Endothelial cell of umbilical vein (primary cell): Measurements from ENCODE around the gene EXD2.

Source experiments
- EZH2 ChIP-seq: IDR thresholded peaks from 2 replicates; pipeline ENCODE4 v1.6.1; 2012; ENCODE audit warnings: borderline replicate concordance, low read depth, mild to moderate bottlenecking, moderate library complexity, low read length, inconsistent platforms; ENCODE audit not compliant: severe bottlenecking
- FOS ChIP-seq: IDR thresholded peaks from 2 replicates; pipeline ENCODE4 v1.6.1; 2011; ENCODE audit warnings: mild to moderate bottlenecking, low read length, moderate library complexity, borderline replicate concordance; ENCODE audit not compliant: insufficient read depth
- GATA2 ChIP-seq: IDR thresholded peaks from 2 replicates; pipeline ENCODE4 v1.7.0; 2011; ENCODE audit warnings: low read depth, mild to moderate bottlenecking, moderate library complexity, mixed read lengths, low read length; ENCODE audit not compliant: insufficient read length, insufficient read depth
- JUN ChIP-seq: IDR thresholded peaks from 2 replicates; pipeline ENCODE4 v1.6.1; 2011; ENCODE audit warnings: borderline replicate concordance, low read depth; ENCODE audit not compliant: insufficient read length, insufficient read depth
- POLR2A ChIP-seq: IDR thresholded peaks from 2 replicates; pipeline ENCODE4 v1.6.1; 2012; ENCODE audit warnings: low read depth, mild to moderate bottlenecking, control low read depth, low read length
- POLR2AphosphoS5 ChIP-seq: IDR thresholded peaks from 2 replicates; pipeline ENCODE4 v1.6.1; 2012; ENCODE audit warnings: low read depth, mild to moderate bottlenecking, control low read depth, low read length, moderate library complexity; ENCODE audit not compliant: insufficient read depth
- TF ChIP-seq, protein P1 (sequence below), 2 donors: IDR thresholded peaks; 1 replicate in 1 of 2; 2 replicates in 1 of 2; pipeline ENCODE4 v1.5.1; 2011; ENCODE audit warnings: low read length in 2 of 2, mild to moderate bottlenecking in 2 of 2, moderate library complexity in 2 of 2, control low read depth in 1 of 2, inconsistent platforms in 1 of 2, low read depth in 1 of 2; ENCODE audit not compliant: insufficient read depth in 1 of 2; ENCODE audit errors: extremely low read depth in 1 of 2
- TF ChIP-seq, protein P2 (sequence below): IDR thresholded peaks from 2 replicates; pipeline ENCODE4 v1.6.1; 2011; ENCODE audit not compliant: insufficient read depth, insufficient read length

DNA sequence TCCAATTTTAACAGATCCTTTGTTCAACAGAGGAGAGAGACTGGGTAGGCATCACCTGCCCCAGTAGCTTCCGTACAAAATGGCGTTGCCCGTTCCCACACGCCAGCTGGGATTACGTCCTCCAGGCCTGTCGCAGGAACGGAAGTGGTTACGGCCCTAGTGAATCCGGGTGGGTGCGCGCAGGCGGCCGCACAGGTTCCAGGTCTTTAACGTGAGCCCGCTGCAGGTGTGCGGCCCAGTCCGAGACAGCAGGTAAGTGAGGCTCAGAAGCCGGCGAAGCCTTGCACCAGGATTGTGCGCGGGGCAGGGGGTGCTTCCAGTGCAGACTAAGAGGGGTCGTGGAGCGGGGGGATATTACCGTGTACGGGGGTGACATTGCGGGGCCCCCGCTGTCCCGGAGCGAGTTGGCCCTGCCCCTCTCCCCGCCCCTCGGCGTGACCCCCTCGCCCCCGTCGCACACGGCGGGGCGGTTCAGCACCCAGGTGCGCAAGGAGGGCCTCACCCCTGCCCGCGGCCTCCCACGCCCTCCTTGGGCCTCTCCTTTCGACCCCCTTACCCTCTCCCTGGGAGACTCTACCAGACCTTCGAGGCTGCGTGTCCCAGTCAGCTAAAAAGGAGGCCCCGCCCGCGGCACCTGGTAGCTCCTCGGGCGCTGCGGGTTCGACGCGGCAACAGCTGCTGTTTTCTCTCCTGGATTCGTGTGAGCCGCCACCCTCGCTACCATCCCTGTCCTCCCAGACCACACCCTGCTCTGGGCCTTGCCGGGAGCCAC, at the start of gene EXD2:
- TF ChIP-seq POLR2A = no peak
- no peak for TF ChIP-seq EZH2
- TF ChIP-seq, protein P1, sequence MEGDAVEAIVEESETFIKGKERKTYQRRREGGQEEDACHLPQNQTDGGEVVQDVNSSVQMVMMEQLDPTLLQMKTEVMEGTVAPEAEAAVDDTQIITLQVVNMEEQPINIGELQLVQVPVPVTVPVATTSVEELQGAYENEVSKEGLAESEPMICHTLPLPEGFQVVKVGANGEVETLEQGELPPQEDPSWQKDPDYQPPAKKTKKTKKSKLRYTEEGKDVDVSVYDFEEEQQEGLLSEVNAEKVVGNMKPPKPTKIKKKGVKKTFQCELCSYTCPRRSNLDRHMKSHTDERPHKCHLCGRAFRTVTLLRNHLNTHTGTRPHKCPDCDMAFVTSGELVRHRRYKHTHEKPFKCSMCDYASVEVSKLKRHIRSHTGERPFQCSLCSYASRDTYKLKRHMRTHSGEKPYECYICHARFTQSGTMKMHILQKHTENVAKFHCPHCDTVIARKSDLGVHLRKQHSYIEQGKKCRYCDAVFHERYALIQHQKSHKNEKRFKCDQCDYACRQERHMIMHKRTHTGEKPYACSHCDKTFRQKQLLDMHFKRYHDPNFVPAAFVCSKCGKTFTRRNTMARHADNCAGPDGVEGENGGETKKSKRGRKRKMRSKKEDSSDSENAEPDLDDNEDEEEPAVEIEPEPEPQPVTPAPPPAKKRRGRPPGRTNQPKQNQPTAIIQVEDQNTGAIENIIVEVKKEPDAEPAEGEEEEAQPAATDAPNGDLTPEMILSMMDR (IDR thresholded peaks at IDR 0.05; ENCODE audit: extremely low read depth in 1 of 2, insufficient read depth in 1 of 2, low read depth in 1 of 2, low read length in 2 of 2) = no peak
- no peak for TF ChIP-seq POLR2AphosphoS5
- TF ChIP-seq GATA2 = no peak
- TF ChIP-seq FOS = no peak
- no peak for TF ChIP-seq JUN
- TF ChIP-seq, protein P2, sequence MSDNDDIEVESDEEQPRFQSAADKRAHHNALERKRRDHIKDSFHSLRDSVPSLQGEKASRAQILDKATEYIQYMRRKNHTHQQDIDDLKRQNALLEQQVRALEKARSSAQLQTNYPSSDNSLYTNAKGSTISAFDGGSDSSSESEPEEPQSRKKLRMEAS = no peak
